Trophoblast cell (in vitro differentiated cells and primary cell): Measurements from ENCODE around the gene RPL11.
"Not testable (repeated sequence)": the region's sequence is repeated elsewhere in the genome, so short reads cannot be mapped to it uniquely, and the experiment has no call there.

Experiments
- DNase-seq, 2 donors: peaks; one replicate each; pipeline ENCODE4 v3.0.0-alpha.2; 2016
- H2AFZ ChIP-seq: 2 replicates; pipeline ENCODE4 v1.6.1; 2013; ENCODE audit warnings: low read length, moderate library complexity, mild to moderate bottlenecking; ENCODE audit not compliant: insufficient read depth, poor library complexity
- H2AK5ac ChIP-seq: 2 replicates; pipeline ENCODE4 v1.6.1; 2013; ENCODE audit warnings: mild to moderate bottlenecking, low read length
- H2BK120ac ChIP-seq: 2 replicates; pipeline ENCODE4 v1.6.1; 2013; ENCODE audit warnings: low read length, mild to moderate bottlenecking, moderate library complexity; ENCODE audit not compliant: insufficient read depth, poor library complexity
- H2BK12ac ChIP-seq: 2 replicates; pipeline ENCODE4 v1.6.1; 2013; ENCODE audit warnings: mild to moderate bottlenecking, low read length, moderate library complexity
- H2BK5ac ChIP-seq: 2 replicates; pipeline ENCODE4 v1.6.1; 2013; ENCODE audit warnings: low read length, low read depth, moderate library complexity, mild to moderate bottlenecking; ENCODE audit not compliant: poor library complexity
- H3K14ac ChIP-seq: 2 replicates; pipeline ENCODE4 v1.6.1; 2013; ENCODE audit warnings: mild to moderate bottlenecking, low read length
- H3K18ac ChIP-seq: 2 replicates; pipeline ENCODE4 v1.6.1; 2013; ENCODE audit warnings: mild to moderate bottlenecking, low read length
- H3K23ac ChIP-seq: 2 replicates; pipeline ENCODE4 v1.6.1; 2013; ENCODE audit warnings: low read length
- H3K27ac ChIP-seq: 2 replicates; pipeline ENCODE4 v1.5.1; 2013; ENCODE audit warnings: low read depth, mild to moderate bottlenecking, inconsistent platforms, low read length, moderate library complexity
- H3K27me3 ChIP-seq: 2 replicates; pipeline ENCODE4 v1.6.1; 2013; ENCODE audit warnings: inconsistent platforms, mild to moderate bottlenecking, low read length, moderate library complexity; ENCODE audit not compliant: insufficient read depth
- H3K36me3 ChIP-seq, 2 experiments: 1 replicate in 1 of 2; 2 replicates in 1 of 2; pipeline ENCODE4 v1.6.1; 2013; ENCODE audit warnings: low read length in 2 of 2, mild to moderate bottlenecking in 2 of 2, moderate library complexity in 1 of 2; ENCODE audit not compliant: insufficient read depth in 2 of 2, control insufficient read depth in 1 of 2
- H3K4ac ChIP-seq: 2 replicates; pipeline ENCODE4 v1.6.1; 2013; ENCODE audit warnings: low read depth, mild to moderate bottlenecking, low read length, moderate library complexity
- H3K4me1 ChIP-seq, 2 experiments: 1 replicate in 1 of 2; 2 replicates in 1 of 2; pipeline ENCODE4 v1.6.1; 2013; ENCODE audit warnings: low read length in 2 of 2, mild to moderate bottlenecking in 2 of 2, moderate library complexity in 1 of 2; ENCODE audit not compliant: insufficient read depth in 2 of 2, control insufficient read depth in 1 of 2
- H3K4me2 ChIP-seq: 2 replicates; pipeline ENCODE4 v1.6.1; 2013; ENCODE audit warnings: inconsistent platforms, mild to moderate bottlenecking, low read length, moderate library complexity
- H3K4me3 ChIP-seq: 2 replicates; pipeline ENCODE4 v1.5.1; 2013; ENCODE audit warnings: mild to moderate bottlenecking, low read depth, low read length, inconsistent platforms
- H3K79me1 ChIP-seq: one replicate; pipeline ENCODE4 v1.6.1; 2013; ENCODE audit warnings: low read length
- H3K79me2 ChIP-seq: 2 replicates; pipeline ENCODE4 v1.6.1; 2013; ENCODE audit warnings: low read length, mild to moderate bottlenecking; ENCODE audit not compliant: control insufficient read depth, insufficient read depth, poor library complexity
- H3K9ac ChIP-seq: 2 replicates; pipeline ENCODE4 v1.6.1; 2013; ENCODE audit warnings: mild to moderate bottlenecking, low read length
- H3K9me3 ChIP-seq: 2 replicates; pipeline ENCODE4 v1.6.1; 2013; ENCODE audit warnings: low read depth, mild to moderate bottlenecking, control low read depth, inconsistent platforms, low read length; ENCODE audit not compliant: insufficient read depth
- H4K12ac ChIP-seq: 2 replicates; pipeline ENCODE4 v1.6.1; 2013; ENCODE audit warnings: low read depth, mild to moderate bottlenecking, low read length, moderate library complexity
- H4K8ac ChIP-seq: 2 replicates; pipeline ENCODE4 v1.6.1; 2013; ENCODE audit warnings: low read depth, mild to moderate bottlenecking, low read length, moderate library complexity
- H4K91ac ChIP-seq: one replicate; pipeline ENCODE4 v1.6.1; 2013; ENCODE audit warnings: low read depth, mild to moderate bottlenecking, low read length, moderate library complexity
- WGBS: extraction: QIAGEN DNeasy Blood & Tissue Kit; methylation state at CpG from one replicate; pipeline ENCODE4 v1.1.7; 2013; ENCODE audit warnings: missing lambda C conversion rate; ENCODE audit not compliant: insufficient read length, insufficient coverage; ENCODE audit errors: extremely low coverage; 5-methylcytosine and 5-hydroxymethylcytosine counted together

Gene RPL11

DNA sequence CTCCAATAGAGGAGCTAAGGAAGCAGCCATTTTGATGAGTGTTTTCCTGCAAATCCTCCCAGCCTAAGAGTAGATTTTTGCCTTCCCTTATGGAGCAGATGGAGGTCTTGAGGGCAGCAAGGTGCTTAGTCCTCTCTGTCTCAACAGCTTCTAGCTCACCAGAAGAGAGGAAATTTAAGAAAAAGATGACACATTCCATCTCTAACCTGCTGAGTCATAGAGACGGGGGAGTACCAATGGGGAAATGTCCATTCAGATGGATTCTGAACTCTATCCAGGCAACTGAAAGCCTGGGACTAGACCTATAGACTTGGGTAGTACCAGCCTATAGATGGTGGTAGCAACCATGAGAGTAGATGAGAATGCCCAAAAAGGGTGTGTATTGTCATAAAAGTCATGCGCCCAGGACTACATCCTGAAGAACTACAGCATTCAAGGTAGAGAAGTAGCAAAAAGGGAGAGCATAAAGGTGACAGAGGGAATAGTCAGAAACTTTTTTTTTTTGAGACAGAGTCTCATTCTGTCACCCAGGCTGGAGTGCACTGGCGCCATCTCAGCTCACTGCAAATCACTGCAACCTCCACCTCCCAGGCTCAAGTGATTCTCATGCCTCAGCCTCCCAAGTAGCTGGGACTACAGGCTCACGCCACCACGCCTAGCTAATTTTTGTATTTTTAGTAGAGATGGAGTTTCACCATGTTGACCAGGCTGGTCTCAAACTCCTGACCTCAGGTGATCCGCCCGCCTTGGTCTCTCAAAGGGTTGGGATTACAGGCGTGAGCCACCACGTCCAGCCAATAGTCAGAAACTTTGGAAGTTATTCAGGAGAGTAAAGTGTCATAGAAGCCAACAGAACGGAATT, 41.0 kb downstream of the RPL11 start:
- Histone ChIP-seq H3K27ac (no peak overlapping the region), H4K8ac (no peak overlapping the region), H3K79me1 (no peaks in the 10 kb centered on the region), H3K4me2 (no peak overlapping the region), H3K23ac (no peak overlapping the region), H3K18ac (no peak overlapping the region), H2BK12ac (no peak overlapping the region), H3K14ac (no peak overlapping the region), H3K36me3 (peaks cover 0 to 3% of the 10 kb centered on the region in 2 experiments), H3K27me3 (no peaks in the 10 kb centered on the region), H2BK120ac (no peak overlapping the region), H4K91ac (no peak overlapping the region), H2AFZ (no peak overlapping the region), H3K4me3 (no peak overlapping the region), H3K4ac (no peak overlapping the region), H3K9ac (no peak overlapping the region), H3K4me1 (no peaks in the 10 kb centered on the region), H2AK5ac (no peak overlapping the region), H3K79me2 (no peaks in the 10 kb centered on the region), H3K9me3 (no peaks in the 10 kb centered on the region), H2BK5ac (no peak overlapping the region), H4K12ac (no peak overlapping the region)
- no CpG with 5 or more reads among the region's 10 CpGs for WGBS
- no peak for DNase-seq

DNA sequence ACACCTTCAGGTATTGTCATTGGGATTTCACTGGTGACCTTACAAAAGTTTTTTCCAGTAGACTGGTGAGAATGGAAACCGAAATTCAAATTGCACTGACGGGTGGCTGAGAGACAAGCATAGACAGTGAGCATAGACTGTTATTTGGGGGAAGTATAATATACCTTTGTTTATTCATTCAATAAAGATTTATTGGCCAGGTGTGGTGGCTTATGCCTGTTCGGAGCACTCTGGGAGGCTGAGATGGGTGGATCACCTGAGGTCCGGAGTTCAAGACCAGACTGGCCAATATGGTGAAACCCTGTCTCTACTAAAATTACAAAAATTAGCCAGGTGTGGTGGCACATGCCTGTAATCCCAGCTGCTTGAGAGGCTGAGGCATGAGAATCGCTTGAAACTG, 41.7 kb downstream of the RPL11 start:
- H3K14ac ChIP-seq, H2BK5ac ChIP-seq, H3K9ac ChIP-seq, H2BK12ac ChIP-seq, H3K36me3 ChIP-seq, H4K8ac ChIP-seq, H4K12ac ChIP-seq, H3K27ac ChIP-seq, H3K79me2 ChIP-seq, H2BK120ac ChIP-seq, H2AFZ ChIP-seq, H3K18ac ChIP-seq, DNase-seq, H3K4me1 ChIP-seq, H3K4ac ChIP-seq, H3K23ac ChIP-seq, H3K79me1 ChIP-seq, H3K27me3 ChIP-seq, H3K4me2 ChIP-seq, H4K91ac ChIP-seq, H2AK5ac ChIP-seq, H3K9me3 ChIP-seq, H3K4me3 ChIP-seq: not testable (repeated sequence)
- WGBS = no CpG with 5 or more reads among the region's 5 CpGs

DNA sequence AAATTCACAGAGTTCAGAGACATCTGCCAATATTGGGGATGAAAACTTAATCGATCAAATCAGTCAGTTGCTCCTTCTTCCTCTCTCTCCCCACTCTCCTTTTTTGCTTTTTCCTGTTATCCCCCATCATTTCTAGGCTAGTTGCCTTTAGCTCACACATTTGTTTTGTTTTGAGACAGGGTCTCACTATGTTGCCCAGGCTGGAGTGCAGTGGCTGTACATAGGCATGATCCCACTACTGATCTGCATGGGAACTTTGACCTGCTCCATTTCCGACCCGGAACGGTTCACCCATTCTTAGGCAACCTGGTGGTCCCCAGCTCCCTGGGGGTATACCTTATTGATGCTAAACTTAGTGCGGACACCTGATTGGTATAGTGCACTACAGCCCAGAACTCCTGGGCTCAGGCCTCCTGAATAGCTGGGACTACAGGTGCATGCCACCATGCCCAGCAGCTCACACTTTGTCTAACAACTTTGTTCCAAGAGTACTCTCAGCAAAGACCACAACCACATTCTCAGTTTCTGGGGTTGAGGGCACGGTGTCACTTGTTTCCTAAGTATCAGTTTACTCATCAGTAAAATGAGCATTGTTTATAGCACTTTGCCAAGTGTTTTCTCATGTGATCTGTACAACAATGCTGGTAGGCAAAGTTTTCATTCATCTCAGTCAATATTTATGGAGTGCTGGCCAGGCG, 45.0 kb downstream of the RPL11 start:
- no peak overlapping the region for H2AK5ac ChIP-seq
- no peak overlapping the region for H3K4me2 ChIP-seq
- no peak overlapping the region for H3K27ac ChIP-seq
- no peaks in the 10 kb centered on the region for H3K79me2 ChIP-seq
- H4K8ac ChIP-seq = no peak overlapping the region
- no peaks in the 10 kb centered on the region for H3K79me1 ChIP-seq
- H3K4ac ChIP-seq = no peak overlapping the region
- no peak overlapping the region for H3K14ac ChIP-seq
- no peak overlapping the region for H4K91ac ChIP-seq
- H3K9me3 ChIP-seq = no peaks in the 10 kb centered on the region
- WGBS = no CpG with 5 or more reads among the region's 7 CpGs
- DNase-seq = no peak
- no peak overlapping the region for H3K9ac ChIP-seq
- H3K4me3 ChIP-seq = no peak overlapping the region
- no peak overlapping the region for H2BK5ac ChIP-seq
- no peaks in the 10 kb centered on the region for H3K36me3 ChIP-seq
- H2BK120ac ChIP-seq = no peak overlapping the region
- H4K12ac ChIP-seq = no peak overlapping the region
- H2AFZ ChIP-seq = no peak overlapping the region
- no peaks in the 10 kb centered on the region for H3K27me3 ChIP-seq
- H3K18ac ChIP-seq = no peak overlapping the region
- no peak overlapping the region for H3K23ac ChIP-seq
- no peak overlapping the region for H2BK12ac ChIP-seq
- no peaks in the 10 kb centered on the region for H3K4me1 ChIP-seq

DNA sequence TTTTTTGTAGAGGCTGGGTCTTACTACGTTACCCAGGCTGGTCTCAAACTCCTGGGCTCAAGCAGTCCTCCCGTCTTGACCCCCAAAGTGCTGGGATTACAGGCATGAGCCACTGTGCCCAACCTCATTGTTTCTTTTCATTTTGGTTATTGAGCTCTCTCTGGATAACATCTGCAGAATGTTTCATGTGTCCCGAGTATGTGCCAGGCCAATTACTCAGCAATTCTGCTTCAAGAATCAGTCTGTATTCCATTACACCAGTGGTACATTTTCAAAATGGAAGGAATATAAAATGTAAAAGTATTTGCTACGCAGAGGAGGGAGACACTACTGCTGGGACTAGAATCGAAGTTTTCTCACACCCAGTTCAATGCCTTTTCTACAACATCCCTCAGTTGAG, 50.0 kb downstream of the RPL11 start:
- Histone ChIP-seq H3K14ac (no peak overlapping the region), H3K4me3 (no peak overlapping the region), H2AK5ac (no peak overlapping the region), H2BK5ac (no peak overlapping the region), H2BK12ac (no peak overlapping the region), H3K23ac (no peak overlapping the region), H2AFZ (no peak overlapping the region), H3K9me3 (no peaks in the 10 kb centered on the region), H3K27me3 (no peaks in the 10 kb centered on the region), H3K18ac (no peak overlapping the region), H4K8ac (no peak overlapping the region), H3K4me2 (no peak overlapping the region), H3K4me1 (peaks cover 4 to 9% of the 10 kb centered on the region in 2 experiments), H4K91ac (no peak overlapping the region), H3K36me3 (no peaks in the 10 kb centered on the region), H3K27ac (no peak overlapping the region), H2BK120ac (no peak overlapping the region), H3K79me1 (peaks cover 6% of the 10 kb centered on the region), H4K12ac (no peak overlapping the region), H3K4ac (no peak overlapping the region), H3K79me2 (peaks cover 14% of the 10 kb centered on the region), H3K9ac (no peak overlapping the region)
- no CpG with 5 or more reads among the region's 5 CpGs for WGBS
- DNase-seq = no peak
